Measurements from ENCODE around the gene C9.
"Not testable (repeated sequence)": the region's sequence is repeated elsewhere in the genome, so short reads cannot be mapped to it uniquely, and the experiment has no call there.

The C9 gene

GRCh38 chr5:39331861-39332381, 32.4 kb downstream of the C9 start:
- Histone ChIP-seq H3K9ac (ENCODE audit: low read depth, low read length) (no peak overlapping the region), H3K9me3 (ENCODE audit: control insufficient read depth, insufficient read depth, low read length) (0 out of 2 replicates have a peak, but pooled peaks cover 2% of the 10 kb centered on the region), H3K36me3 (ENCODE audit: insufficient read depth, low read length) (no peaks in the 10 kb centered on the region), H3K4me1 (ENCODE audit: insufficient read depth, low read length) (no peaks in the 10 kb centered on the region)

- Histone ChIP-seq H3K4me1 (ENCODE audit: insufficient read depth, low read length) (no peaks in the 10 kb centered on the region), H3K36me3 (ENCODE audit: insufficient read depth, low read length) (no peaks in the 10 kb centered on the region), H3K9me3 (ENCODE audit: control insufficient read depth, insufficient read depth, low read length) (0 out of 2 replicates have a peak, but pooled peaks cover 2% of the 10 kb centered on the region), H3K9ac (ENCODE audit: low read depth, low read length) (no peak overlapping the region)
Measured at GRCh38 chr5:39328731-39329130, 35.6 kb downstream of the C9 start.

DNA sequence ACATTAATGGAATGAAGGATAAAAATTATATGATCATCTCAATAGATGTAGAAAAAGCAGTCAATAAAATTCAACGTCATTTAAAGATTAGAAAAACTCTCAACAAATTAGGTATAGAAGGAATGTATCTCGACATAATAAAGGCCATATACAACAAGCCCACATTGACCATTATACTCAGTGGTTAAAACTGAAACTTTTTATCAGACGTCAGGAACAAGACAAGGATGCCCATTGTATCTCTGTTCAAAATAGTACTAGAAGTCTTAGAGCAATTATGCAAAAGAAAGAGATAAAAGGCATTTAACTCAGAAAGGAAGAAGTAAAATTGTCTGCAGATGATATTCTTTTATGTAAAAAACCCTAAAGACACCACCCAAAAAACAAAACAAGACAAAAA, 40.8 kb downstream of the C9 start:
- Histone ChIP-seq H3K4me1 (ENCODE audit: insufficient read depth, low read length) (no peaks in the 10 kb centered on the region), H3K9me3 (ENCODE audit: control insufficient read depth, insufficient read depth, low read length) (no peaks in the 10 kb centered on the region)

GRCh38 chr5:39319395-39319794, 44.9 kb downstream of the C9 start:
- Histone ChIP-seq H3K36me3 (ENCODE audit: insufficient read depth, low read length) (no peaks in the 10 kb centered on the region), H3K9ac (ENCODE audit: low read depth, low read length) (no peak overlapping the region), H3K9me3 (ENCODE audit: control insufficient read depth, insufficient read depth, low read length) (peaks cover 2% of the 10 kb centered on the region; the same call in 1 of the 2 replicates), H3K4me1 (ENCODE audit: insufficient read depth, low read length) (no peaks in the 10 kb centered on the region)

More for the DNA sequence above, 40.8 kb downstream of the C9 start:
- Histone ChIP-seq H3K36me3 (ENCODE audit: insufficient read depth, low read length) (no peaks in the 10 kb centered on the region), H3K9ac (ENCODE audit: low read depth, low read length) (no peak overlapping the region)

DNA sequence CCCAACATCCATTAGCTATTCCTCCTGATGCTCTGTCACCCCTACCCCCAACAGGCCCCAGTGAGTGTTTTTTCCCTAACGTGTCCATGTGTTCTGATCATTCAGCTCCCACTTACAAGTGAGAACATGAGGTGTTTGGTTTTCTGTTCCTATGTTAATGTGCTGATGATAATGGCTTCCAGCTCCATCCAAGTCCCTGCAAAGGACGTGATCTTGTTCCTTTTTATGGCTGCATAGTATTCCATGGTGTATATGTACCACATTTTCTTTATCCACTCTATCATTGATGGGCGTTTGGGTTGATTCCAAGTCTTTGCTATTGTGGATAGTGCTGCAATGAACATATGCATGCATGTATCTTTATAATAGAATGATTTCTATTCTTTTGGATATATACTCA, 47.8 kb downstream of the C9 start:
- H3K4me1 ChIP-seq (ENCODE audit: insufficient read depth, low read length); H3K36me3 ChIP-seq (ENCODE audit: insufficient read depth, low read length); H3K9ac ChIP-seq (ENCODE audit: low read depth, low read length); H3K9me3 ChIP-seq (ENCODE audit: control insufficient read depth, insufficient read depth, low read length): not testable (repeated sequence)

DNA sequence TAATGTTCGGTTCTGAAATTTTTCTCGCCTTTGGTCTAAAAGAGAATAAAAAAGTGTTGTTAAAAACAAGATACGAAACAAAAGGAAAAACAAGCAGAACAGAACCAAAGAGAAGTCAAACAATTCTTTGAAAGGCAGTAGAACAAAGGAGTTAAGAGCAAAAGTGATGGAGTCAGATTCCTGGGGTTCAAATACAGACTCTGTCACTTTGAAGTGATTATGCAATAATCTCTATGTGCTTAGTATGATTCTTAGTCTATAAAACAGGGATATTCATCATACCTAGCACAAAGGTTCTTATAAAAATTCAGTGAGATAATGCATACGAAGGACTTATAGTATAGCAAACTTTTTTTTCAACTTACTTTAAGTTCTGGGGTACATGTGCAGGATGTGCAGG, 48.3 kb downstream of the C9 start:
- Histone ChIP-seq H3K36me3 (ENCODE audit: insufficient read depth, low read length) (no peaks in the 10 kb centered on the region), H3K9me3 (ENCODE audit: control insufficient read depth, insufficient read depth, low read length) (peaks cover 2% of the 10 kb centered on the region; the same call in 1 of the 2 replicates), H3K4me1 (ENCODE audit: insufficient read depth, low read length) (no peaks in the 10 kb centered on the region), H3K9ac (ENCODE audit: low read depth, low read length) (no peak overlapping the region)

- no peaks in the 10 kb centered on the region for H3K36me3 ChIP-seq (ENCODE audit: insufficient read depth, low read length)
- no peak overlapping the region for H3K9ac ChIP-seq (ENCODE audit: low read depth, low read length)
- H3K9me3 ChIP-seq (ENCODE audit: control insufficient read depth, insufficient read depth, low read length): peaks cover 2% of the 10 kb centered on the region; the same call in 1 of the 2 replicates
- H3K4me1 ChIP-seq (ENCODE audit: insufficient read depth, low read length): no peaks in the 10 kb centered on the region
Measured at GRCh38 chr5:39314591-39314990, 49.7 kb downstream of the C9 start.

GRCh38 chr5:39309534-39309933, 54.8 kb downstream of the C9 start:
- H3K9me3 ChIP-seq (ENCODE audit: control insufficient read depth, insufficient read depth, low read length): no peaks in the 10 kb centered on the region
- no peaks in the 10 kb centered on the region for H3K4me1 ChIP-seq (ENCODE audit: insufficient read depth, low read length)
- no peaks in the 10 kb centered on the region for H3K36me3 ChIP-seq (ENCODE audit: insufficient read depth, low read length)
- H3K9ac ChIP-seq (ENCODE audit: low read depth, low read length): no peak overlapping the region

GRCh38 chr5:39302472-39302871, 61.8 kb downstream of the C9 start:
- H3K4me1 ChIP-seq (ENCODE audit: insufficient read depth, low read length): no peaks in the 10 kb centered on the region
- H3K36me3 ChIP-seq (ENCODE audit: insufficient read depth, low read length): no peaks in the 10 kb centered on the region
- no peaks in the 10 kb centered on the region for H3K9me3 ChIP-seq (ENCODE audit: control insufficient read depth, insufficient read depth, low read length)
- H3K9ac ChIP-seq (ENCODE audit: low read depth, low read length): no peak overlapping the region

- Histone ChIP-seq H3K9ac (ENCODE audit: low read depth, low read length) (no peak overlapping the region), H3K9me3 (ENCODE audit: control insufficient read depth, insufficient read depth, low read length) (no peaks in the 10 kb centered on the region), H3K36me3 (ENCODE audit: insufficient read depth, low read length) (no peaks in the 10 kb centered on the region), H3K4me1 (ENCODE audit: insufficient read depth, low read length) (no peaks in the 10 kb centered on the region)
Measured at GRCh38 chr5:39301406-39301805, 62.9 kb downstream of the C9 start.

GRCh38 chr5:39299962-39300361, 64.3 kb downstream of the C9 start:
- no peaks in the 10 kb centered on the region for H3K9me3 ChIP-seq (ENCODE audit: control insufficient read depth, insufficient read depth, low read length)
- no peaks in the 10 kb centered on the region for H3K36me3 ChIP-seq (ENCODE audit: insufficient read depth, low read length)
- no peaks in the 10 kb centered on the region for H3K4me1 ChIP-seq (ENCODE audit: insufficient read depth, low read length)
- H3K9ac ChIP-seq (ENCODE audit: low read depth, low read length): no peak overlapping the region

- Histone ChIP-seq H3K9me3 (ENCODE audit: control insufficient read depth, insufficient read depth, low read length) (no peaks in the 10 kb centered on the region; the same call in 1 of the 2 replicates), H3K36me3 (ENCODE audit: insufficient read depth, low read length) (no peaks in the 10 kb centered on the region), H3K9ac (ENCODE audit: low read depth, low read length) (no peak overlapping the region), H3K4me1 (ENCODE audit: insufficient read depth, low read length) (no peaks in the 10 kb centered on the region)
Measured at GRCh38 chr5:39294736-39295135, 69.6 kb downstream of the C9 start.

GRCh38 chr5:39284552-39284951, 79.7 kb downstream of the C9 start:
- H3K36me3 ChIP-seq (ENCODE audit: insufficient read depth, low read length): no peaks in the 10 kb centered on the region; the same call in 1 of the 2 replicates
- H3K9me3 ChIP-seq (ENCODE audit: control insufficient read depth, insufficient read depth, low read length): no peaks in the 10 kb centered on the region
- no peaks in the 10 kb centered on the region for H3K4me1 ChIP-seq (ENCODE audit: insufficient read depth, low read length)
- no peak overlapping the region for H3K9ac ChIP-seq (ENCODE audit: low read depth, low read length)

GRCh38 chr5:39283231-39283818, 81.0 kb downstream of the C9 start:
- no peaks in the 10 kb centered on the region for H3K9me3 ChIP-seq (ENCODE audit: control insufficient read depth, insufficient read depth, low read length)

GRCh38 chr5:39282561-39282960, 81.7 kb downstream of the C9 start:
- no peak overlapping the region for H3K9ac ChIP-seq (ENCODE audit: low read depth, low read length)
- no peaks in the 10 kb centered on the region for H3K9me3 ChIP-seq (ENCODE audit: control insufficient read depth, insufficient read depth, low read length)
- no peaks in the 10 kb centered on the region; the same call in 1 of the 2 replicates for H3K36me3 ChIP-seq (ENCODE audit: insufficient read depth, low read length)
- H3K4me1 ChIP-seq (ENCODE audit: insufficient read depth, low read length): no peaks in the 10 kb centered on the region

More at GRCh38 chr5:39283231-39283818, 81.0 kb downstream of the C9 start:
- no peak overlapping the region for H3K9ac ChIP-seq (ENCODE audit: low read depth, low read length)
- H3K36me3 ChIP-seq (ENCODE audit: insufficient read depth, low read length): no peaks in the 10 kb centered on the region; the same call in 1 of the 2 replicates
- no peaks in the 10 kb centered on the region for H3K4me1 ChIP-seq (ENCODE audit: insufficient read depth, low read length)
